HPDE6-E6E7 (cell line): ENCODE data around the gene AP4E1.
"Not testable (repeated sequence)": the region's sequence is repeated elsewhere in the genome, so short reads cannot be mapped to it uniquely, and the experiment has no call there.

Experiments used
- DNase-seq: peaks from one replicate; pipeline ENCODE4 v3.0.0; 2011; ENCODE audit warnings: missing footprints; ENCODE audit errors: extremely low spot score

The AP4E1 gene

GRCh38 chr15:51023499-51023898, 115.0 kb downstream of the AP4E1 start:
- DNase-seq: no peak

GRCh38 chr15:51024735-51025453, 116.4 kb downstream of the AP4E1 start:
- peak; percentile 86 for DNase-seq

GRCh38 chr15:51025454-51025846, 117.0 kb downstream of the AP4E1 start:
- no peak for DNase-seq

- peak; percentile 32 for DNase-seq
Observed at GRCh38 chr15:51030649-51031316, 122.3 kb downstream of the AP4E1 start.

GRCh38 chr15:51037474-51037873, 129.0 kb downstream of the AP4E1 start:
- DNase-seq: not testable (repeated sequence)

GRCh38 chr15:51038162-51038973, 129.9 kb downstream of the AP4E1 start:
- DNase-seq: peak; percentile 39

- DNase-seq: no peak
Observed at GRCh38 chr15:51038974-51039319, 130.5 kb downstream of the AP4E1 start.

GRCh38 chr15:51044037-51044727, 135.7 kb downstream of the AP4E1 start:
- no peak for DNase-seq

GRCh38 chr15:51046016-51046415, 137.5 kb downstream of the AP4E1 start:
- no peak for DNase-seq

- DNase-seq: no peak
Observed at GRCh38 chr15:51046799-51047449, 138.4 kb downstream of the AP4E1 start.

- no peak for DNase-seq
Observed at GRCh38 chr15:51048308-51048707, 139.8 kb downstream of the AP4E1 start.

- DNase-seq: no peak
Observed at GRCh38 chr15:51049081-51049480, 140.6 kb downstream of the AP4E1 start.

GRCh38 chr15:51051776-51052175, 143.3 kb downstream of the AP4E1 start:
- no peak for DNase-seq

- no peak for DNase-seq
Observed at GRCh38 chr15:51053571-51053970, 145.1 kb downstream of the AP4E1 start.

GRCh38 chr15:51054535-51054934, 146.1 kb downstream of the AP4E1 start:
- no peak for DNase-seq
